Activated CD8-positive, alpha-beta memory T cell treated with anti-CD3 and anti-CD28 coated beads for 1 hour (primary cell): Measurements from ENCODE around the gene WFDC13.
"Not testable (repeated sequence)": the region's sequence is repeated elsewhere in the genome, so short reads cannot be mapped to it uniquely, and the experiment has no call there.

Experiments
- DNase-seq, 2 donors: peaks; one replicate each; pipeline ENCODE4 v3.0.0-alpha.2; 2020; ENCODE audit warnings: low read depth in 1 of 2; ENCODE audit errors: extremely low read depth in 1 of 2

The WFDC13 gene, protein sequence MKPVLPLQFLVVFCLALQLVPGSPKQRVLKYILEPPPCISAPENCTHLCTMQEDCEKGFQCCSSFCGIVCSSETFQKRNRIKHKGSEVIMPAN

DNA sequence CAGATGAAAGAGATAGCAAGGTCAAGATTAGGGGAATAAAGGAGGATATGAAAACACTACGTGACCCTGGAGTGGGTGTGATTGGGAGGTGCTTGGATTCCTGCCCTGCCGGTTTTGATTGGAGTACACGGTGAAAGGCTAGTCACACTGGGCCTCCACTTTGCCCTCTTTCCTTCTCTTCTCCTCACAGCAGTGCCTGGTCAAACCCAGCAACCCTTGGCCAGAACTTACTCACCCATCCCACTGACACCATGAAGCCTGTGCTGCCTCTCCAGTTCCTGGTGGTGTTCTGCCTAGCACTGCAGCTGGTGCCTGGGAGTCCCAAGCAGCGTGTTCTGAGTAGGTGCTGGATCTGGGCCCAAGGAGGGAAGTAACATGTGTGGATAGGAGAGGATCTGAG lies at the start of gene WFDC13:
Gene WFDC13, plus strand, starts transcription at position 166 of the 400 bp plus-strand sequence. Its CDS starts 86 bp downstream, at position 252.
- DNase-seq: no peak

DNA sequence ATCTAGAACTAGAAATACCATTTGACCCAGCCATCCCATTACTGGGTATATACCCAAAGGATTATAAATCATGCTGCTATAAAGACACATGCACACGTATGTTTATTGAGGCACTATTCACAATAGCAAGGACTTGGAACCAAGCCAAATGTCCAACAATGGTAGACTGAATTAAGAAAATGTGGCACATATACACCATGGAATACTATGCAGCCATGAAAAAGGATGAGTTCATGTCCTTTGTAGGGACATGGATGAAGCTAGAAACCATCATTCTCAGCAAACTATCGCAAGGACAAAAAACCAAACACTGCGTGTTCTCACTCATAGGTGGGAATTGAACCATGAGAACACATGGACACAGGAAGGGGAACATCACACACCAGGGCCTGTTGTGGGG lies 44.8 kb upstream of the WFDC13 start:
- DNase-seq: not testable (repeated sequence)

DNA sequence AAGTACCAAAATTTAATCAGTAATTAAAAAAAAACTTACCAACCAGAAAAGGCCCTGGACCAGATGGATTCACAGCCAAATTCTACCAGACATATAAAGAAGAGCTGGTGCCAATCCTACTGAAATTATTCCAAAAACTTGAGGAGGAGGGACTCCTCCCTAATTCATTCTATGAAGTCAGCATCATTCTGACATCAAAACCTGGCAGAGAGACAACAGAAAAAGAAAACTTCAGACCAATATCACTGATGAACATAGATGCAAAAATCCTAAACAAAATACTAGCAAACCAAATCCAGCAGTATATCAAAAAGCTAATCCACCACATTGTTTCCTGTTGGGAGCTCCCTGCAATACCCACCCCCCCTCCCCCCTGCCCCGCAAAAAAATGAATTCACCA lies 31.7 kb upstream of the WFDC13 start, which contains the start of gene WFDC11:
Gene WFDC11, minus strand, starts transcription at position 101 of the 400 bp plus-strand sequence. CDS start 19,639 bp downstream, outside the sequence.
- no peak for DNase-seq

DNA sequence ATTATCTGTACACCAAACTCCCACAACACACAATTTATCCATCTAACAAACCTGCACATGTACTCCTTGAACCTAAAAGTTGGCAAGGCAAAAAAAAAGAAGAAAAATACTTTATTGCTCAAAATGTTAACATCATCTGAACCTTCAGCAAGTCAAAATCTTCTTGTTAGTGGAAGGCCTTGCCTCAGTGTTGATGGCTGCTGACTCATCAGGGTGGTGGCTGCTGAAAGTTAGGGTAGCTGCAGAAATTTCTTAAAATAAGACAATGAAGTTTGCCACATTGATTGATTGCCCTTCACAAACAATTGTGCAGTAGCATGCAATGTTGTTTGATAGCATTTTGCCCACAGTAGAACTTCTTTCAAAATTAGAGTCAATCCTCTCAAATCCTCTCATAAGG lies 29.1 kb upstream of the WFDC13 start:
- DNase-seq: no peak

DNA sequence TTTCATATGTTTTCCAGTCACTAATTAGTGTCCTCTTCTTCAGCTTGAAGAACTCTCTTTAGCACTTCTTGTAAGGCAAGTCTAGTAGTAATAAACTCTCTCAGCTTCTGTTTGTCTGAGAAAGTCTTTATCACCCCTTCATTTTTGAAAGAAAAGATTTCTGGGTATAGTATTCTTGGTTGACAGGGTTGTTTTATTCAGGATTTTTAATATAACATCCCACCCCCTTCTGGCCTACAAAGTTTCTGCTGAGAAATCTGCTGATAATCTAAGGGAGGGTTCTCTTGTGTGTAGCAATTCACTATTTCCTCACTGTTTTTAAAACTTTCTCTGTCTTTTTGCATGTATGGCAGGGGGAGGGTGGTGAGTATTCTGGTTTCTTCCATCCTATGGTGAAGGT lies 22.2 kb upstream of the WFDC13 start:
- DNase-seq: no peak

DNA sequence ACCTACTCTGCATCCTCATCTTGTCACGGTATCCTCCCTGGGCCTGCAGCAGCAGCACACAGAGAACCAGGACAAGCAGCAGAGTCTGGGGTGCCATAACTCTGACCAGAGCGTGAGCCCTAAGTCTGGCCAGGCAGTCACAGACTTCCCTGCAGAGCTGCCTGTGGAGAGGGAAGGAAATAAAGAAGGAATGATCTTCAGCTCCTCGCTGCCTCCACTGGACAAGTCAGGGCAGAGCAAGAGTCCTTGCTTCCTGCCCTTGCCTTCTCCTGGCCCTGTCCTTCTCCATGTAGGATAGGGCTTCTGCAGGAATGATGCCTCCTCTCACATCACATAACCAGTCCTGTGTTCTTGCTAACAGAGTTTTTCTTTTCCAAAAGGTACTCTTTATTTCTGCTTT lies 15.9 kb upstream of the WFDC13 start:
- DNase-seq: no peak

DNA sequence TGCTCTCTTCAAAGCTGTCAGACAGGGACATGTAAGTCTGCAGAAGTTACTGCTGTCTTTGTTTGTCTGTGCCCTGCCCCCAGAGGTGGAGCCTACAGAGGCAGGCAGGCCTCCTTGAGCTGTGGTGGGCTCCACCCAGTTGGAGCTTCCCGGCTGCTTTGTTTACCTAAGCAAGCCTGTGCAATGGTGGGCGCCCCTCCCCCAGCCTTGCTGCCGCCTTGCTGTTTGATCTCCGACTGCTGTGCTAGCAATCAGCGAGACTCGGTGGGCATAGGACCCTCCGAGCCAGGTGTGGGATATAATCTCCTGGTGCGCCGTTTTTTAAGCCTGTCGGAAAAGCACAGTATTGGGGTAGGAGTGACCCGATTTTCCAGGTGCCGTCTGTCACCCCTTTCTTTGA lies 8.5 kb upstream of the WFDC13 start:
- not testable (repeated sequence) for DNase-seq

DNA sequence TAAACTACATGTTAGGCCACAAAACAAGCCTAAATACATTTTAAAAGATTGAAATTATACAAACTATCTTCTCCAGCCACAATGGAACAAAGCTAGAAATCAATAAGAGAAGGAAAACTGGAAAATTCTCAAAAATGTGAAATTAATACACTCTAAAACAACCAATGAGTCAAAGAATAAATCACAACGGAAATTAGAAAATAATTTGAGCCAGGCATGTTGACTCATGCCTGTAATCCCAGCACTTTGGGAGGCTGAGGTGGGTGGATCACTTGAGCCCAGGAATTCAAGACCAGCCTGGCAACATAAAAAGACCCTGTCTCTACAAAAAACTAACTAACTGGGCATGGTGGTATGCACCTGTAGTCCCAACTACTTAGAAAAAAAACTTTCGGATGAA lies 6.3 kb upstream of the WFDC13 start:
- no peak for DNase-seq

DNA sequence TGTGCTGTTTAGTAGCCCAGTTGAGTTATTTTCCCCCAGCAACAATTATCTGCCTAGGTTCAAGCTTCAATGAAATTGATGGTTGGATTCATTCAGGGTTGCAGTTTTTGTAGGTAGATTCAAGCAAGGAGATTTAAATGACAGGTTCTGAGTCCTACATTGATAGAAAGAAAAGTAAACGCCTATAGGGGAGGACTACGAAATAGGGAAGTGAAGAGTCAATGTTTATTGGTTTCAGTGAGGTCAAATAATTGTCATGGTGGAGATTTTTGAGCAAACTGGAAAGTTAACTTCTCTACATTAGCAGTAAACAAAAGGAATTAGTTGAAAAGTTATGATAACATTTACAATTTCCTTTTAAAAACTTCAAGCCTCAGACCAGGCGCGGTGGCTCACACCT lies 734 bp upstream of the WFDC13 start:
- DNase-seq: no peak

DNA sequence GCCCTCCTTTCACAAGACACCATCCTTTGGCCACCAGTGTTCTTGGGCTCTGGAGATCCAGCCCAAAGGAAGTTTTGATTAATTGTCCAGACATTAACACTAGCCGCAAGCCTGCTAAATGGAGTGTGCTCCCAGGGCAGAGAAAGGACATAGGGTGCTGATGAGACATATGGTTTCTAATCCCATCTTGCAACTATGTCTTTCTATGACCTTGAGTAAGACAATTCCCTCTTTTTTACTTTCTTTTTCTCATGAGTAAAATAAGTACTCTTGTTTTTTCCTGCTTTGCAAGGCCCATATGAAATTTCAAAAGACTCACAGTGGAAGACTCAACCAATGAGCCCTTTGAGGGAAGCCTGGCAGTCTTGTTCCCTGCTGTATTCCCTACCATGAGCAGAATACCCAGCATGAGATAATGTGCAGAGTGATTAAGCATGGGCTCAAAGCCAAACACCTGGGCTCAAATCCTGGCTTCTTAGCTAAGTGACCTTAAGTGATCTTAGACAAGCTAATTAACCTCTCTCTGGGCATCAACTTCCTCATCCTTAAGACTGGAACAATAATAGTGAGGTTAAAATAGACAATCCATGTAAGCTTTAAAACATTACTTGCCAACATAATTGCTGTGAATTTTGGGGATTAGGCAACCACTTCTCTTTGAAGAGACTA lies 3.3 kb downstream of the WFDC13 start, which contains the start of gene WFDC10B:
Gene WFDC10B, minus strand, starts transcription at position 51 of the 669 bp plus-strand sequence. CDS start 19,027 bp downstream, outside the sequence.
- DNase-seq: no peak

DNA sequence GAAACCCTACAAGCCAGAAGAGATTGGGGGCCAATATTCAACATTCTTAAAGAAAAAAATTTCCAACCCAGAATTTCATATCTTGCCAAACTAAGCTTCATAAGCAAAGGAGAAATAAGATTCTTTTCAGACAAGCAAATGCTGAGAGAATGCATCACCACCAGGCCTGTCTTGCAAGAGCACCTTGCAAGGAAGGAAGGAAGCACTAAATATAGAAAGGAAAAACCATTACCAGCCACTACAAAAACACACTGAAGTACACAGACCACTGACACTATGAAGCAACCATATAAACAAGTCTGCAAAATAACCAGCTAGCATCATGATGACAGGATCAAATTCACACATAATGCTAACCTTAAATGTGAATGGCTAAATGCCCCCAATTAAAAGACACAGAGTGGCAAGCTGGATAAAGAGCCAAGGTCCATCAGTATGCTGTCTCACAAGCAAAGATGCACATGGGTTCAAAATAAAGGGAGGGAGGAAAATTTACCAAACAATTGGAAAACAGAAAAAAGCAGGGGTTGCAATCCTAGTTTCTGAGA lies 14.4 kb downstream of the WFDC13 start:
- not testable (repeated sequence) for DNase-seq

DNA sequence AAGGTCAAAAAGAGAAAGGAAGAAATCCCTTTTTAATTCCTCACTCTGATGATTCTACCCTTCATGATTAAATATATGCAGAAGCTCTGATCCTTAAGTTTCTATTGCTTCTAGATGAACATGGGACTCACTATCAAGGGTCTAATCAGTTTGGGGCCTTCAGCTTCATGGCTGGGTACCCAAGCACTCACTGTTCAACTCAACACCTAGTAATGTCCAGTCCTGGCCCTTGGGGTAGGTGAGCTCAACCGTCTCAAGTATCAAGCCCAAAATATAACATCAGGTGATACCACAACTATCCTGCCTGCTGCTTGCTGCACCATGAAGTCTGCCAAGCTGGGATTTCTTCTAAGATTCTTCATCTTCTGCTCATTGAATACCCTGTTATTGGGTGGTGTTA lies 20.2 kb downstream of the WFDC13 start, which contains the start of gene SPINT4:
Gene SPINT4, plus strand, starts transcription at position 301 of the 400 bp plus-strand sequence. Its CDS starts 21 bp downstream, at position 322.
- DNase-seq: no peak

DNA sequence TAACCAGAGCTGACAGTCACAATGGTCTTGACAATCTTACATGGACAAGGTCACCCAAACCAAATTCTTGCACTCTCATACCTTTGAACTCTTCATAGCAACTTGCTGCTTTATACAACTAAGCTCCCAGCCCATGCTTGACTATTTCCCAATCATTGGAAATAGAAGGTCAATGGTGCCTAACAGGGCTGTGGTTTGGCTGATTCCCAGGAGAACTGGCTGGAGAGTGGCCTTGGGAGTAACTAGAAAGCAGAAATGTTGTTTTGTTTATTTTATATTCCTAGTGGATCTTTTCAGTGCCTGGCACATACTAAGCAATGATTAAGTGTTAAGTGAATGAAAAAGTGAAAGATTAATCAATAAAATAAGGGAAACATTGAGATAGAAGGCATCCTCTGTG lies 23.3 kb downstream of the WFDC13 start:
- DNase-seq: no peak

DNA sequence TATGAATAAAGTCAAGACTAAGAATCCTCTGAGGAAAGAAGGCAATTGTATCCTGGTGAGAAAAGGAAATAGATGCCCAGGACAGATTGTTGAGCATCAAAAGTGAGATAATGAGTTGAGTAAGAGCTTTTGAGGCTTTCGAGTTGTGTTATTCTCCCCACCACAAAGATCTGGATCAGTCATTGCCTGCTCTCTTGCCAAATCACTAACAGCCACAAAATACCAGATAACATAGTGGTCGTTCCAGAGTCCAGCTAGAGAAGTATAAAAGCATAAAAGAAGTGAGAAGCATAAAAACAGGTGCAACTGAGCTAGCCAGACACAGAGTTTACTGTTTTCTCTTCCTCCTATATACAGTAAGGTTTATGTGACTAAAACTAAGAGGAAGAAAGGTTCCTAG lies 25.2 kb downstream of the WFDC13 start:
- DNase-seq: no peak

DNA sequence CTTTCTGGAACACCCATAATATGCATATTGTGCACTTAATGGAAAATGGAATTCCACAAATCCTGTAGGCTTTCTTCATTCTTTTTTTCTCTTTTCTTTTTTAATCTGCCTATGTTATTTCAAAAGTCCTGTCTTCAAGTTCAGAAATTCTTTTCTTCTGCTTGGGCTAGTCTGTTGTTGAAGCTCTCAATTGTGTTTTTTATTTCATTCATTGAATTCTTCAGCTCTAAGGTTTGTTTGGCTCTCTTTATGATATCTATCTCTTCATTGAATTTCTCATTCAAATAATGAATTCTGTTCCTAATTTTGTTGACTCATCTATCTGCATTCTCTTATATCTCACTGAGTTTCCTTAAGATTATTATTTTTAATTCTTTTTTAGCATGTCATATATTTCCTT lies 30.4 kb downstream of the WFDC13 start:
- DNase-seq: no peak

DNA sequence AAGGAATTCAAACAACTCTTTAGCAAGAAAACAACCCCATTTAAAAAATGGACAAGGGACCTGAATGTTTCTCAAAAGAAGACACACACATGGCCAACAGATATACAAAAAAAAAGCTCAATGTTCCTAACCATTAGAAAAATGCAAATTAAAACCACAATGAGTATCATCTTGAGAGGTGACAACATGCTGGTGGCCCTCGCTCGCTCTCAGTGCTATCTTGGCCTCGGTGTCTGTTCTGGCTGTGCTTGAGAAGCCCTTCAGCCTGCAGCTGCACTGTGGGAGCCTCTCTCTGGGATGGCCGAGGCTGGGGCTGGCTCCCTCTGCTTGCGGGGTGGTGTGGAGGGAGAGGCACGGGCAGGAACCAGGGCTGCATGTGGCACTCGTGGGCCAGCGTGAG lies 33.7 kb downstream of the WFDC13 start:
- DNase-seq: no peak

DNA sequence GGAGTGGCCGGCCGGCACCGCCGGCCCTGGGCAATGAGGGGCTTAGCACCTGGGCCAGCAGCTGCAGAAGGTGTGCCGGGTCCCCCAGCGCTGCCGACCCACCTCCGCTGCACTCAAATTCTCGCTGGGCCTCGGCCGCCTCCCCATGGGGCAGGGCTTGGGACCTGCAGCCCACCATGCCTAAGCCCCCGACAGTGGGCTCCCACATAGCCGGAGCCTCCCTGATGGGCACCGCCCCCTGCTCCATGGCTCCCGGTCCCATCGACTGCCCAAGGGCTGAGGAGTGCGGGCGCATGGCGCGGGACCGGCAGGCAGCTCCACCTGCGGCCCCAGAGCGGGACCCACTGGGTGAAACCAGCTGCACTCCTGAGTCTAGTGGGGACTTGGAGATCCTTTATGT lies 34.1 kb downstream of the WFDC13 start:
- DNase-seq: no peak

DNA sequence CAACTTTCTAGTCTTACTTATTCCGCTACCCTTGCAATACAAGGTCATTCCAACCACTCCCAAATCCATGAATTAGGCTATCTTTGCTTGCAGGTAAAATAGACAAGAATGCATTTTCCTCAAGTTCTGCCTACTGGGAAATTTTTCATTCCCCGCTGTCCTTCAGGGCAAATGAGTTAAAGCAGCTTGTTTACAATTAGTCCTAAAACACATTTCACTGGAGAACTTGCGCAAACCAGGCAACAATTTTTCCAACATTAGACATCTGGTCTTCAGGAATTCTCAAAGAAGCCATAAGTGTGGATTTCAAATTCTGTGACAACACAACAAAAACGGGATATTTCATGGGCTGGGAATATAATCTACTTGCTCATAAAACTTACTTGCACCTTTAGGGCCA lies 40.8 kb downstream of the WFDC13 start:
- no peak for DNase-seq

DNA sequence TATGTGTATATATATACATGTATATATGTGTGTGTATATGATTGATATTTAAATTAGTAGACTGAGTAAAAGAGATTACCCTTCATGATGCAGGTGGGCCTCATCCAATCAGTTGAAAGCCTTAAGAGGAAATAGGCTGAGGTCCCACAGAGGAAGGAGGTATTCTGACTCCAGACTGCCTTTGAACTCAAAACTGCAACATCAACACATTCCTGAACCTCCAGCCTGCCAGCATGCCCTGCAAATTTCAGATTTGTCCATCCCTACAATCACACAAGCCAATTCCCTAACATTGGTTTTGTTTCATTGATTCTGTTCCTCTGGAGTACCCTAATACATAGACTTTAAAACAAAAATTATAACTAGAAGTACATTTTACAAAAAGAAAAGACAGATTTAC lies 43.2 kb downstream of the WFDC13 start:
- DNase-seq: no peak

DNA sequence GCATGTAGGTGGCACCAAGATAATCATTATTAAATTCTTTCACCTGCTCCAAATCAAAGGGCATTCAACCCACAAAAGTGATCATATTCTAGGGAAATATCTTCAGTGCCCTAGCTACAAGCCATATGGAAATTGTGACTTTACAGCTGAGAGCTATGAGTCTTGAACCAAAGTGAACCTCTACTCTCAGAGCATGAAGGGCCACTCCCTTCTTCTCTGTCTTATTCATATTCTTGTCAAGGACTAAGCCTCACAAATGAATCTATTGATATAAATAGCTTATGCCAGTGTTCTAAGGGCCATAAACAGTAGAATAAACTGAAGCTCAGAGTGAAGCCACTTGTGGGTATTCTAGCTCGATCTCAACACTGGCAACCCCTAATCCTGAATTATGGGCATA lies 49.9 kb downstream of the WFDC13 start:
- DNase-seq: no peak

DNA sequence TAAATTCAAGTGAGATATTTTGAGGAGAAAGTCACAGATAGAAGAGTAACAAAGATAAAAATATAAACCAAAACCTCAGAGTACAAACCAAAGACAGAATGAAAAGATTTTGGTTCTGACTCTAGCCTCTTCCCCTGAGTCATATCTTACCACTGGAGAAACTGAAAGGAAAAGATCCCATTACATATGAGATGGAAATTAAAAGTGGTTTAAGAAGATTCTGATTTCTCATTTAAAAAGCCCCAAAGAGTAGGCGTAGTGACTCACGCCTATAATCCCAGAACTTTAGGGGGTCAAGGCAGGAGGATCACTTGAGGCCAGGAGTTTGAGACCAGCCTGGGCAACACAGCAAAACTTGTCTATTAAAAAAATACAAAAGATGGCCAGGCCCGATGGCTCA lies 50.9 kb downstream of the WFDC13 start:
- DNase-seq: no peak

DNA sequence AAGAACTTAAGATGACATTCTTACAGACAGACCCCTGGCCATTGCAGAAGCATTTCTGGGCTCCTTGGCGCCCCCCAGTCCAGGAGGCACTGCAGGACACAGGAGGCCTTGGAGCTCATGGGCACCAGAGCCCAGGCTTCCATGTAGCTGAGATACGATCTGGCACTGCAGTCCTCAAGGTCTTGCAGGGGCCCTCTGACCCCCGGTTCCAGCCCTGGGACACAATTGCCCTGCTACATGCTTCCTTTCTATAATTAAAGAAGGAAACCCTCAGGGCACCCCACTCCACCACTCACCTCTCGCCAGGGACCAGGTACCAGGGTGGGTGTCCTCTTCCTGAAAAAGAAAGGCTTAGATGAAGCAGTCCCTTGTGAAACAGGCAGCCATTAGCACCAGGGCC lies 56.3 kb downstream of the WFDC13 start:
- DNase-seq: no peak
